Inflammatory macrophage (primary cell): ENCODE results near the gene SDHAF2.
"Not testable (repeated sequence)": the region's sequence is repeated elsewhere in the genome, so short reads cannot be mapped to it uniquely, and the experiment has no call there.

ENCODE experiments used
- DNase-seq, 2 donors: peaks; one replicate each; pipeline ENCODE4 v3.0.0-alpha.2; 2020 to 2022

The SDHAF2 gene

GRCh38 chr11:61477126-61477525 lies 47.2 kb downstream of the SDHAF2 start:
- DNase-seq = no peak

GRCh38 chr11:61477727-61478148 lies 47.8 kb downstream of the SDHAF2 start:
- DNase-seq = peak; percentile 17 to 34

- not testable (repeated sequence) for DNase-seq
Measured at GRCh38 chr11:61479360-61480058, 49.6 kb downstream of the SDHAF2 start.

GRCh38 chr11:61480261-61480993 lies 50.5 kb downstream of the SDHAF2 start:
- no peak for DNase-seq

- no peak for DNase-seq
Measured at GRCh38 chr11:61480994-61481335, 51.0 kb downstream of the SDHAF2 start.

- DNase-seq = no peak
Measured at GRCh38 chr11:61481806-61482205, 51.9 kb downstream of the SDHAF2 start.

GRCh38 chr11:61482513-61482912 lies 52.6 kb downstream of the SDHAF2 start:
- peak in 1 of 2 donors; percentile 28 for DNase-seq

- DNase-seq = peak; percentile 53 to 68
Measured at GRCh38 chr11:61484541-61484940, 54.6 kb downstream of the SDHAF2 start.

GRCh38 chr11:61485080-61485479 lies 55.2 kb downstream of the SDHAF2 start:
- DNase-seq = no peak

- DNase-seq = peak; percentile 46 to 64
Measured at GRCh38 chr11:61486011-61486620, 56.2 kb downstream of the SDHAF2 start.

- DNase-seq = no peak
Measured at GRCh38 chr11:61486779-61487178, 56.9 kb downstream of the SDHAF2 start.

GRCh38 chr11:61487342-61488025 lies 57.6 kb downstream of the SDHAF2 start:
- no peak for DNase-seq

- no peak for DNase-seq
Measured at GRCh38 chr11:61488651-61489291, 58.8 kb downstream of the SDHAF2 start.

- DNase-seq = no peak
Measured at GRCh38 chr11:61489833-61490721, 60.2 kb downstream of the SDHAF2 start.

- no peak for DNase-seq
Measured at GRCh38 chr11:61491736-61492395, 61.9 kb downstream of the SDHAF2 start.

- no peak for DNase-seq
Measured at GRCh38 chr11:61494381-61494961, 64.5 kb downstream of the SDHAF2 start.

- no peak for DNase-seq
Measured at GRCh38 chr11:61495801-61496601, 66.1 kb downstream of the SDHAF2 start.
